ENCODE results near the gene OR5V1.
"Not testable (repeated sequence)": the region's sequence is repeated elsewhere in the genome, so short reads cannot be mapped to it uniquely, and the experiment has no call there.

Gene OR5V1

DNA sequence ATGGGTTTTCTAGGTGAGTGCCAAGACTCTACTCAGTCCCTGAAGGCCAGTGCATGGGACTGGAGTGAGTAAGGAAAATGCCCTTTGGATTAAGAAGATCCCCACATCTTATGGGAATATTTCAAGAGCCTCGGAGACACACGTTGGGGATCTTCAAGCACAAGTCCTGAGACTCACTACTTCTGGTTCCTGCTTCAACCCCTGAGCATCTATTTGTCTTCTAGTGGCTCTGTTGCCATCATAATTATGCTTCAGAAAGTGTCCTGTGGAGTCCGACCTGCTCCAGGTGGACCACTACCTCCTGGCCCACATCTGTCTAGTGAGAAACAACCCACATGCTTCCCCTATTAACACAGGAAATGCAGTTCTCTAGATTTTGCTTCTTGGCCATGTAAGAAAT is at the start of gene OR5V1:
Gene OR5V1 (minus strand): TSS at position 101 of the 400 bp plus-strand sequence. CDS start 12,670 bp downstream, outside the sequence.
- Histone ChIP-seq H3K4me3 (ENCODE audit: low read length) (no peak within 1 kb of the TSS), H3K4me1 (ENCODE audit: control insufficient read depth, insufficient read depth, low read length) (no peaks in the 10 kb centered on the region), H3K9me3 (ENCODE audit: control insufficient read depth, insufficient read depth, low read length) (no peaks in the 10 kb centered on the region), H3K27ac (ENCODE audit: low read length) (no peak within 1 kb of the TSS), H3K27me3 (ENCODE audit: control insufficient read depth, insufficient read depth, low read length) (no peaks in the 10 kb centered on the region), H3K36me3 (ENCODE audit: control insufficient read depth, insufficient read depth, low read length) (no peaks in the 10 kb centered on the region)
- no CpG with 5 or more reads among the region's 3 CpGs for WGBS (ENCODE audit: insufficient coverage, insufficient read length)
- DNase-seq (ENCODE audit: low read depth, low spot score): no peak

DNA sequence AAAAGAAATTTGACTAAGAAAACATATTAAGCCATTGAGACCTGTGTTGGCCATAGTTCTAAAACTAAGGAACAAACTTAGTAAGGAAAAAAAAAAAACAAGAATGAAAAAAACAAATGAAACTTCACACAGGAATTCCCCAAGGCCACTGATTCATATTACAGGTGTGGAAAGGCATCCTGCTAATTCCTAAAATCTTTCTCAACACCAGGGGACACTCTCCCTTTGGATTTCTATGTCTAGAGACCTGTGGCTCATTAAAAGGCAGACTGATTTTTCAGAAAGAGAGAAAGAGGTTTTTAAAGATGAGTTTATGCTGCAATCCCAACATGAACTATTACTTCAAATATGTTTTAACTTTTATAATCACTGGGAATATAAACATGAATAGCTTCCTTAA is 45.9 kb upstream of the OR5V1 start, which contains the start of gene OR12D1:
Gene OR12D1 (plus strand): TSS at position 341 of the 400 bp plus-strand sequence.
- H3K4me3 ChIP-seq (ENCODE audit: low read length): no peak within 1 kb of the TSS
- DNase-seq (ENCODE audit: low read depth, low spot score): peak; percentile 5
- H3K36me3 ChIP-seq (ENCODE audit: control insufficient read depth, insufficient read depth, low read length): no peaks in the 10 kb centered on the region
- no peaks in the 10 kb centered on the region for H3K4me1 ChIP-seq (ENCODE audit: control insufficient read depth, insufficient read depth, low read length)
- no peaks in the 10 kb centered on the region for H3K9me3 ChIP-seq (ENCODE audit: control insufficient read depth, insufficient read depth, low read length)
- H3K27me3 ChIP-seq (ENCODE audit: control insufficient read depth, insufficient read depth, low read length): no peaks in the 10 kb centered on the region
- H3K27ac ChIP-seq (ENCODE audit: low read length): no peak within 1 kb of the TSS

DNA sequence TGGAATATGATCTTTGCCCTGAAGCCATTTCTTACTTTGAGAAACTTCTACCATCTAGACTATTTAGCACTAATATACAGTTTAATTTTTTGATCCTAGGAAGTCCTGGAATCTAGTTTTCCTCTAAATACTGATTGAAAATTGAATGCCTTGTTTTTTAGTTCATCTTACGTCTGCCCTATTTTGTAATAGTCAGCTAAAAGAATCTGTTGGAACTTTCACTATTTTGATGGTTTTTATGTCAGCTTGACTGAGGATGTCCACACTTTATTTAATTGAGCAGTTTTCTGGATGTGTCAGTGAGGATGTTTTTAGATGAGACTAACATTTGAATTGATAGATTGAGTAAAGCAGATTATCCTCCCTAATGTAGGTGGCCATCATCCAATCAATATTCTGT is 35.1 kb upstream of the OR5V1 start:
- Histone ChIP-seq H3K4me3 (ENCODE audit: low read length) (no peak overlapping the region), H3K9me3 (ENCODE audit: control insufficient read depth, insufficient read depth, low read length) (no peaks in the 10 kb centered on the region), H3K27me3 (ENCODE audit: control insufficient read depth, insufficient read depth, low read length) (no peaks in the 10 kb centered on the region), H3K27ac (ENCODE audit: low read length) (no peak overlapping the region), H3K36me3 (ENCODE audit: control insufficient read depth, insufficient read depth, low read length) (no peaks in the 10 kb centered on the region), H3K4me1 (ENCODE audit: control insufficient read depth, insufficient read depth, low read length) (no peaks in the 10 kb centered on the region)
- DNase-seq (ENCODE audit: low read depth, low spot score): no peak
- no CpG with 5 or more reads among the region's 1 CpG for WGBS (ENCODE audit: insufficient coverage, insufficient read length)

DNA sequence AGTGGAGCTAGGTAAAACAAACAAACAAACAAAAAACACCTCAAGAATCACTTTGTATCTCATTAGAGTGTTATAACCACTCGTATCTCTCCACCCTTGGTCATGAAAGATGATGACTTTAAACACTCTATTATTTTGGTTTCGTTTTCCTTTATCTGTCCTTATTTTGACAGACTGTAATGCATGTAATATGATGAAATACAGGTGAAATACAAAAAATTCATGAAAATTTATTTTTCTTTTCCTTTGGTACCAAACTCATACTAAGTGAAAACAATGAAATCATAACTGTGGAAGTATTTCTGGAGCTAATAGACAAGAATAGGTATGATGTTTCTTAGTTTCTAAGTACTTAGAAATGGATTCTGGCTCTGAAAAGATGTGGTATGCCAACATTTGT is 30.9 kb upstream of the OR5V1 start:
- no CpG with 5 or more reads among the region's 2 CpGs for WGBS (ENCODE audit: insufficient coverage, insufficient read length)
- Histone ChIP-seq H3K27ac (ENCODE audit: low read length) (no peak overlapping the region), H3K4me3 (ENCODE audit: low read length) (no peak overlapping the region), H3K27me3 (ENCODE audit: control insufficient read depth, insufficient read depth, low read length) (no peaks in the 10 kb centered on the region), H3K4me1 (ENCODE audit: control insufficient read depth, insufficient read depth, low read length) (no peaks in the 10 kb centered on the region), H3K36me3 (ENCODE audit: control insufficient read depth, insufficient read depth, low read length) (no peaks in the 10 kb centered on the region), H3K9me3 (ENCODE audit: control insufficient read depth, insufficient read depth, low read length) (no peaks in the 10 kb centered on the region)
- DNase-seq (ENCODE audit: low read depth, low spot score): no peak

DNA sequence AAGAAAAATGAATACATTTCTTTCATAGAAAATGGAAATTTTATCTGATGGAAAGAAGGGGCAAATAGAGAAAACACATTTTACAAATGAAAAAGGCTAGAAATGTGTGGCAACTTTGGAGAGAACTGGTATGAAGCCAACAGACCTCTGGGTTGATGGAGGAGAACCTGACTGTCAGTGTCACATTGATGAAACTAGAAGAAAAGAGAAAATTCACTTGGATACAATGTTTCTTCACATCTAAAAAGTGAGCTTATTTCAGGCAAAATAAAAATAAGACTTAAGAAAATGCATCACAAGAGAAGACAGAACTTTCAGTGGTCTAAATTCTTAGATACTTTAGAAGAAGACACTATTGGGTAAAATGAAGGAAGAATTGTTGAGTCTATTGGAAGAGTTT is 26.7 kb upstream of the OR5V1 start, which contains the start of gene OR12D2:
Gene OR12D2 (plus strand): TSS at position 301 of the 400 bp plus-strand sequence. CDS start 1,069 bp downstream, outside the sequence.
- Histone ChIP-seq H3K4me1 (ENCODE audit: control insufficient read depth, insufficient read depth, low read length) (no peaks in the 10 kb centered on the region), H3K4me3 (ENCODE audit: low read length) (no peak within 1 kb of the TSS), H3K27ac (ENCODE audit: low read length) (no peak within 1 kb of the TSS), H3K9me3 (ENCODE audit: control insufficient read depth, insufficient read depth, low read length) (no peaks in the 10 kb centered on the region), H3K27me3 (ENCODE audit: control insufficient read depth, insufficient read depth, low read length) (no peaks in the 10 kb centered on the region), H3K36me3 (ENCODE audit: control insufficient read depth, insufficient read depth, low read length) (no peaks in the 10 kb centered on the region)
- no peak for DNase-seq (ENCODE audit: low read depth, low spot score)

DNA sequence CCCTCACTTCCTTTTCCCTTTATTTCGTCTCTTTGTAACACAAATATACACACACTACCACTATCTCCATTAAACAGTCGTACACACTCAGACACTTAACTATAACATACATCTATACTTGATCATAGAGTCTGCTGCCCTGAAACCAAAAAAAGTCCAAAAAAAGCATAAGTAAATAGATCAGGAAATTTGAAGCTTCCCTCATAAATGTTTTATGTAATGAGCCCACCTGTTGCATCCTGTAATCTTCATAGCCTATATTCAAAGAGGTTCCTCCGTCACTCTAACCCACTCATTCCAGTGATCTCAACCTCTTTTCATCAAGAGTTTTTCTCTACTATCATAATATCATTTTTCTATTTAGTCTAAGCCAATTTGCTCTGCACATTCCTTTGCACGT is 19.9 kb upstream of the OR5V1 start:
- WGBS (ENCODE audit: insufficient coverage, insufficient read length): 100% methylated on average over 2 of the region's 4 CpGs
- no peaks in the 10 kb centered on the region for H3K4me1 ChIP-seq (ENCODE audit: control insufficient read depth, insufficient read depth, low read length)
- no peak for DNase-seq (ENCODE audit: low read depth, low spot score)
- no peaks in the 10 kb centered on the region for H3K36me3 ChIP-seq (ENCODE audit: control insufficient read depth, insufficient read depth, low read length)
- H3K27me3 ChIP-seq (ENCODE audit: control insufficient read depth, insufficient read depth, low read length): no peaks in the 10 kb centered on the region
- no peaks in the 10 kb centered on the region for H3K9me3 ChIP-seq (ENCODE audit: control insufficient read depth, insufficient read depth, low read length)
- no peak overlapping the region for H3K4me3 ChIP-seq (ENCODE audit: low read length)
- no peak overlapping the region for H3K27ac ChIP-seq (ENCODE audit: low read length)

DNA sequence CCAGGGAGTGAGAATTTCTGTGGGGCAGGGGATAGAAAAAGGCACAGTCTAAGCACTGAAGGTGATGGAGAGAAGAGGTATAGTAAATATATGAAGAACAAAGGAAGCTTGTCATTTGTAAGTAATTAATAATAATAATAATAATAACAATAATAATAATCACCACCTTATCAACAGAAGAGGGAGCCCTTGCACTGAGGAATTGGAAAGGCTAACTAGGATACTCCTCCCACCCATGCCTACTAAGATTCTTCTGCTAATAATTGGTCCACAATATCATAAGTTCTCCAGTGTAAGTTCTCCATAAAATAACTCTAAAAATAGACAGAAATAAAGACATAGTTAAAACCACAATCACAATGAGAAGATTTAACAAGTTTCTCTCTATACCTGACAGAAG is 7.3 kb upstream of the OR5V1 start:
- Histone ChIP-seq H3K27ac (ENCODE audit: low read length) (no peak overlapping the region), H3K9me3 (ENCODE audit: control insufficient read depth, insufficient read depth, low read length) (no peaks in the 10 kb centered on the region), H3K4me3 (ENCODE audit: low read length) (no peak overlapping the region), H3K36me3 (ENCODE audit: control insufficient read depth, insufficient read depth, low read length) (no peaks in the 10 kb centered on the region), H3K4me1 (ENCODE audit: control insufficient read depth, insufficient read depth, low read length) (no peaks in the 10 kb centered on the region), H3K27me3 (ENCODE audit: control insufficient read depth, insufficient read depth, low read length) (no peaks in the 10 kb centered on the region)
- DNase-seq (ENCODE audit: low read depth, low spot score): no peak

DNA sequence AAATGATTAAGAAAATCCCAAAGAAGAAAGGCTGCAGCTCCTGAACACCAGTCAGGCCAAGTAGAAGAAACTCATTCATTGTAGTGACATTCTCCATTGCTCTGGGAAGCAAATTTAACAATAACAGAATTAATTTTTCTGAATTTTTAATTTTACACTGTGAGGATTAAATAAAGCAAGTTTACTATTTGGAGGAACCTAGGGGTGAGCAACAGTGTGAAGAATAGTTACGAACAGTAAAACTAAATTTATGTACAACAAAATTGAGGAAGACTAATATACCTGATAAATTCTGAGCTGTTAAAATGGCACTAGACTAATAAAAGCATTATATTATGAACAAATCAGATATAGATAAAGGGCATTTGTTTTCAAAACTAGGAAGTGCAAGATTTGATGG is 6.5 kb upstream of the OR5V1 start, which contains the start of gene OR12D3:
Gene OR12D3 (minus strand): TSS at position 101 of the 400 bp plus-strand sequence. CDS start 4 bp downstream, at position 97.
- Histone ChIP-seq H3K36me3 (ENCODE audit: control insufficient read depth, insufficient read depth, low read length) (no peaks in the 10 kb centered on the region), H3K4me3 (ENCODE audit: low read length) (no peak within 1 kb of the TSS), H3K27ac (ENCODE audit: low read length) (no peak within 1 kb of the TSS), H3K4me1 (ENCODE audit: control insufficient read depth, insufficient read depth, low read length) (no peaks in the 10 kb centered on the region), H3K9me3 (ENCODE audit: control insufficient read depth, insufficient read depth, low read length) (no peaks in the 10 kb centered on the region), H3K27me3 (ENCODE audit: control insufficient read depth, insufficient read depth, low read length) (no peaks in the 10 kb centered on the region)
- no CpG with 5 or more reads among the region's 1 CpG for WGBS (ENCODE audit: insufficient coverage, insufficient read length)
- DNase-seq (ENCODE audit: low read depth, low spot score): no peak

DNA sequence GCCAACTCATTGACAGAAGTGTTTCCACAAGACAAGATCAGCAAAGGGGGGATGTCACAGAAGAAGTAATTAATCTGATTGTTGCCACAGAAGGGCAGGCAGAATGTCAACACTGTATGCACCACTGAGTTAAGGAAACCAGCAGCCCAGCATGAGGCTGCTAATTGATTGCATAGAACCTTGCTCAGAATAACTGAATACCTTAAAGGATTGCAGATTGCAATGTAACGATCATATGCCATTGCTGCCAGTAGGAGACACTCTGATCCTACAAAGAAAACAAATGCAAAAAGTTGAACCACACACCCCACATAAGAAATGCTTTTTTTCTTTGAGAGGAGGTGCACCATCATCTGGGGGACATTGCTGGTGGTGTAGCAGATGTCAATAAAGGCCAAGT is 13.1 kb downstream of the OR5V1 start:
- Histone ChIP-seq H3K27me3 (ENCODE audit: control insufficient read depth, insufficient read depth, low read length) (no peaks in the 10 kb centered on the region), H3K4me1 (ENCODE audit: control insufficient read depth, insufficient read depth, low read length) (peaks cover 3% of the 10 kb centered on the region; the same call in 1 of the 2 replicates), H3K9me3 (ENCODE audit: control insufficient read depth, insufficient read depth, low read length) (no peaks in the 10 kb centered on the region), H3K4me3 (ENCODE audit: low read length) (no peak overlapping the region), H3K27ac (ENCODE audit: low read length) (no peak overlapping the region), H3K36me3 (ENCODE audit: control insufficient read depth, insufficient read depth, low read length) (no peaks in the 10 kb centered on the region)
- WGBS (ENCODE audit: insufficient coverage, insufficient read length): no CpG with 5 or more reads among the region's 1 CpG
- DNase-seq (ENCODE audit: low read depth, low spot score): no peak

DNA sequence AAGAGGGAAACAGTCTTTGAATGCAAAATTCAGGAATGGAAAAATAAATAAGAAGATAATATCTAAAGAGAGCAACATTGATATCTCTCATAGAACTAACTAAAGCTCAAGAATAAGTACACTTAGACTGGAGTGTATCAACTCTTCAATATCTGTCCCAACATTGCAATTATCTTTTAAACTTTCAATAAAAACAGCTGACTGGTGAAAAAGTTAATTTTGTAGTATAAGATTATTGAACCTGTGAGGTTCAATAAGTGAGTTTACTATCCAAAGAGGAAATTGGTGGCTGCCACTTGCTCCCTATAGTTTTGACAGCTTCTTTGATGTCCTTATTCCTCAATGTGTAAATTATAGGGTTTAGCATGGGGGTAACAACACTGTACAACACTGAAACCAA is 13.7 kb downstream of the OR5V1 start:
- H3K9me3 ChIP-seq (ENCODE audit: control insufficient read depth, insufficient read depth, low read length): no peaks in the 10 kb centered on the region
- H3K27ac ChIP-seq (ENCODE audit: low read length): no peak overlapping the region
- H3K27me3 ChIP-seq (ENCODE audit: control insufficient read depth, insufficient read depth, low read length): no peaks in the 10 kb centered on the region
- no peaks in the 10 kb centered on the region for H3K36me3 ChIP-seq (ENCODE audit: control insufficient read depth, insufficient read depth, low read length)
- no peak overlapping the region for H3K4me3 ChIP-seq (ENCODE audit: low read length)
- DNase-seq (ENCODE audit: low read depth, low spot score): no peak
- H3K4me1 ChIP-seq (ENCODE audit: control insufficient read depth, insufficient read depth, low read length): peaks cover 3% of the 10 kb centered on the region; the same call in 1 of the 2 replicates

DNA sequence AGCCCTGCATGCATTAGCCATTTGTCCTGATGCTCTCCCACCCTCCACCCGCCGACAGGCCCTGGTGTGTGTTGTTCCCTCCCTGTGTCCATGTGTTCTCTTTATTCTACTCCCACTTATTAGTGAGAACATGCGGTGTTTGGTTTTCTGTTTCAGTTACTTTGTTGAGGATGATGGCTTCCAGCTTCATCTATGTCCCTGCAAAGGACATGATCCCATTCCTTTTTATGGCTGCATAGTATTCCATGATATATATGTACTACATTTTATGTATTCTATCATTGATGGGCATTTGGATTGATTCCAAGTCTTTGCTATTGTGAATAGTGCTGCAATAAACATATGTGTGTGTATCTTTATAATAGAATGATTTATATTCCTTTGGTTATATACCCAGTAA is 19.3 kb downstream of the OR5V1 start:
- H3K9me3 ChIP-seq (ENCODE audit: control insufficient read depth, insufficient read depth, low read length); H3K27me3 ChIP-seq (ENCODE audit: control insufficient read depth, insufficient read depth, low read length); H3K27ac ChIP-seq (ENCODE audit: low read length); H3K4me3 ChIP-seq (ENCODE audit: low read length); H3K36me3 ChIP-seq (ENCODE audit: control insufficient read depth, insufficient read depth, low read length); DNase-seq (ENCODE audit: low read depth, low spot score); H3K4me1 ChIP-seq (ENCODE audit: control insufficient read depth, insufficient read depth, low read length): not testable (repeated sequence)
- no CpG with 5 or more reads among the region's 3 CpGs for WGBS (ENCODE audit: insufficient coverage, insufficient read length)
